GM18502 (cell line): ENCODE results near the gene DENND5A.
"Not testable (repeated sequence)": the region's sequence is repeated elsewhere in the genome, so short reads cannot be mapped to it uniquely, and the experiment has no call there.

Source experiments
- ATAC-seq: cut with Tn5 transposase; IDR thresholded peaks from one replicate; pipeline ENCODE4 v1.9.1; 2021; ENCODE audit warnings: mild to moderate bottlenecking; ENCODE audit not compliant: unreplicated experiment, poor library complexity

Gene DENND5A

DNA sequence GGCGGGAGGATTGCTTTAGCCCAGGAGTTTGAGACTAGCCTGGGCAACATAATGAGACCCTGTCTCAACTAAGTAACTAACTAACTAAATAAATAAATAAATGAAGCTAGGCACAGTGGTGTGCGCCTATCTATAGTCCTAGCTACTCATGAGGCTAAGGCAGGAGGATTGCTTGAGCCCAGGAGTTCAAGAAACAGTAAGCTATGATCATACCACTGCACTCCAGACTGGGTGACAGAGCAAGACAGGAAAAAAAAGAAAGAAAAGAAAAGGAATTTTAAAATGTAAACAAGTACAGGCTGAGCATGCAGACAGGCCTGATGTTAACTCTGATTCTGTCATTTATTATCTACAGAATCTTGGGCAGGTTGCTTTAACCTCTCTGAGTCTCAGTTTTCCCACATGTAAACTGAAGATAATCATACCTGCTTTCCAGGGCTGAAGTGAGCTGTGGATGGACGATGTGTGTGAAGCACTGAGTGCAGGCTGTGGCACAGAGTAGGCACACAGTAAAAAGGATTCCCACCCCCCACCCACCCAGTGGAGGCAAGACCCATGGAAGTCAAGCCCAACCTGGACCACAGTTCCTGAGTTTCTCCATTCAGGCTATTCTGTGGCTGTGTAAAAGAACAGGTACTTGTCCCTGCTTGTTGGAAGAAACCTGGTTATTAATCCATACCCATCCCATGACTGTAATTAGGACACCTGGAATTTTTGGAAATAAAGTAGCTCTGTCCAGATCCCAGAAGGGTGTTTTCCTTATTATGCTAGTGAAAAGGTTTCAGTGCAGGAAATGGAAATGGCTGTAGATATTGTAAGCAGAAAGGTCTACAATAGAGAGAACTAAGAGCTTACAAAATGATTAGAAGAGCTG, 155.1 kb downstream of the DENND5A start:
- no peak for ATAC-seq

DNA sequence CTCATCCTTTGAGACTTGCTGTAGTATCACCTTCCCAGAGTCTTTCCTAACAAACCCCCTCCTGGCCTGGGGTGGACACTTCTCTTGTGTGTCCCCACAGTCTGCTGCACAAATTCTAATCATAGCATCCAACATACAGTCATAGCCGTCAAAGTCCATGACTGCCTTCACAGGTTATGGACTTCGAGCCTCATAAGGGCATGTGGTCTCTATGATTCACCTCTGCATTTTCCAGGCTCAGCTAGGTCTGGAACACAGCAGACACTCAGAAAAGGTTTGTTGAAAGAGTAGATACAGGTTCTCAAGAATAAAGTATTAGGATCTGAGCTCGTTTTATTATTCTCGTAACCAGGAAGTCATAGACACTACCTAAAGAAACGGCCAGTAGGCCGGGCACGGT, 160.6 kb downstream of the DENND5A start:
- ATAC-seq: no peak

DNA sequence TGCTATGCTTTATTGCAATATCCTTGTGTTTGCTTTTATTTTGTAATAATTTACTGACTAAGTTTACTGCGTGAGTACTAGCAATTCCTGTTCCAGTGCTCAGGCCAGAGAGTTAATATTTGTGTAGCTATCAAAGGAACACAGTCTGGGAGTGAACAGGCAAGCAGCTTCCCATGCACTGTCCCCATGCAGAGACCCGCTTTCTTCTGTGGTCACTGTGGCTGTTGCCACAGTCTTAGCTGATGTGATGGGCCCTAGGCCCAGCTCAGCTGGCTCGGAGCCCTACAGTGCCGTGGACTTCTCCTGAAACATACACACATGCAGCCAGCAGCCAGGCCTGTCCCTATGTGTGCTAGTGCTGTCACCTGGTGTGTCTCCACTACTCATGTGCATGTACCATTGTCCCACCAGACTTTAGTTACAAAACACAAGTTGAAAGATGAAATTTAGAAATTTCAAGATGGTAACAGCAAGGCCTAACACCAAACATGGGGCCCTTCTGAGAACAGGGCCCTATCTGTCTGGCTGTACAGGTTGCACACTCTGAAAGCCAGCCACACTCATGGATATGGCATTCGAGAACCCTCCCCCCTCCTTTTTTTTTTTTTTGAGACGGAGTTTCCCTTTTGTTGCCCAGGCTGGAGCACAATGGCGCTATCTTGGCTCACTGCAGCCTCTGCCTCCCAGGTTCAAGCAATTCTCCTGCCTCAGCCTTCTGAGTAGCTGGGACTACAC, 161.4 kb downstream of the DENND5A start:
- no peak for ATAC-seq

DNA sequence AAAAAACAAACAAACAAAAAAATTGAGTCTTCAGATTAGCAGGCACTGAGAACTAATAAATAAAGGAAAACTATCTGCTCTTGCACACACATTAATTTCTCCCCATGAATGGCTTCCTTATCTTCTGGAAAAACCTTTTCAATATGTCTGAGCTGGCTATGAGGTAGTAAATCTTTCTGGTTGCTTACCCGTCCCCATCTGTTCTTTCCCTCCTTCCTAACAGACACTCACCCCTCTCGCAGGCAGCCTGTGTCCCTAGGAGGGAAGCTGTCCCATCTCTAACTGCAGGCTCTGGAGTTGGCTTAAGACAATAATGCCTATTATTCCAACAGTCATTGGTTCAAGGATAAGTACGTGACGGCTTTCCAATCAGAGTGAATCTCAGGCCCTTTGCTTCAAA, 165.5 kb downstream of the DENND5A start:
- no peak for ATAC-seq

DNA sequence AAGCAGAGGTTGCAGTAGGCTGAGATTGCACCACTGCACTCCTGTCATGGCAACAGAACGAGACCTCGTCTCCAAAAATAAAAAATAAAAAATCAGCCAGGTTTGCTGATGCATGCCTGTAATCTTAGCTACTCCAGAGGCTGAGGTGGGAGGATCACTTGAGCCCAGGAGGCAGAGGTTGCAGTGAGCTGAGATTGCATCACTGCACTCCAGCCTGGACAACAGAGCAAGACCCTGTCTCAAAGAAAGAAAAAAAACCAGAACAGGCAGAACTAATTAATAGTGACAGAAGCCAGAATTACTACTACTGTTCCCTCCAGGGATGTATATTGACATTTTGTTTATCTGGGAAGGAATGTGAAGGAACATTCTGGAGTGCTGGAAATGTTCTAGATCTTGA, 166.7 kb downstream of the DENND5A start:
- not testable (repeated sequence) for ATAC-seq

DNA sequence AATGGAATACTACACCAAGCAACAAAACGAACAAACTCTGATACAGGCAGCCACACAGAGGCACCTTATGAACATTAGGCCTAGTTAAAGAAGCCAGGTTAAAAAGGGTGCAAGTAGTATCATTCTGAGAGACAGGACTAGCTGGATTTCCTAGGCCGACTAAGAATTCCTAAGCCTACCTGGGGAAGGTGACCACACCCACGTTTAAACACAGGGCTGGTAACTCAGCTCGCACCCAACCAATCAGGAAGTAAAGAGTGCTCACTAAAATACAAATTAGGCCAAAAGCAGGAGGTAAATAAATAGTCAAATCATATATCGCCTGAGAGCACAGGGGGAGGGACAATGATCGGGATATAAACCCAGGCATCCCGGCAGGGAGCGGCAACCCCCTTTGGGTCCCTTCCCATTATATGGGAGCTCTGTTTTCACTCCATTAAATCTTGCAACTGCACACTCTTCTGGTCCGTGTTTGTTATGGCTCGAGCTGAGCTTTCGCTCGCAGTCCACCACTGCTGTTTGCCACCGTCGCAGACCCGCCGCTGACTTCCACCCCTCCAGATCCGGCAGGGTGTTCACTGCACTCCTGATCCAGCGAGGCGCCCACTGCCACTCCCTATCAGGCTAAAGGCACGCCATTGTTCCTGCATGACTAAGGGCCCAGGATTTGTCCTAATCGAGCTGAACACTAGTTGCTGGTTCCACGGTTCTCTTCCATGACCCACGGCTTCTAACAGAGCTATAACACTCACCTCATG, 167.8 kb downstream of the DENND5A start:
- ATAC-seq: not testable (repeated sequence)

DNA sequence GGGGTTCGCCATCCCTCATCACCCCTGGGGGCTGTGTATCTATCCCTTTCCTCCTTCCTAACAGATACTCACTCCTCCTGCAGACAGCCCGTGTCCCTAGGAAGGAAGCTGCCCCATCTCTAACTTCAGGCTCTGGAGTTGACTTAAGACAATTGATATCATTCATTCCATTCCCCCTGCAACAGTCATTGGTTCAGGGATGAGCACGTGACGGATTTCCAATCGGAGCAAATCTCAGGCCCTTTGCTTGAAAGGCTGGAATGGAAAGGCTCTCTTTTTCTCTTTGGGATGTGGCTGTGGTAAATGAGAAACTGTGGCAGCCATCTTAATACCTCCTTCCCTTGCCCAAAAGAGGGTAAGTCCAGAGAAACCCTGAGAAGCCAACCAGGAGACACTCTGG, 168.7 kb downstream of the DENND5A start:
- ATAC-seq: no peak

DNA sequence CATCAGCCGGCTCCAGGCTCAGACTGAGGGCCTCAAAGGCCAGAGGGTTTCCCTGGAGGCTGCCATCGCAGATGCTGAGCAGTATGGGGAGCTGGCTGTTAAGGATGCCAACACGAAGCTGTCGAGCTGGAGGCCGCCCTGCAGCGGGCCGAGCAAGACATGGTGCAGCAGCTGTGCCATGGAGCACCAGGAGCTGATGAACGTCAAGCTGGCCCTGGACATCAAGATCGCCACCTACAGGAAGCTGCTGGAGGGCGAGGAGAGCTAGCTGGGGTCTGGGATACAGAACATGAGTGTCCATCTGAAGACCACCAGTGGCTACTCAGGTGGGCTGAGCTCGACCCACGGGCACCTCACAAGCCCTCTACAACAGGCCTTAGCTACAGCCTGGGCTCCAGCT, 169.7 kb downstream of the DENND5A start:
- ATAC-seq: no peak

DNA sequence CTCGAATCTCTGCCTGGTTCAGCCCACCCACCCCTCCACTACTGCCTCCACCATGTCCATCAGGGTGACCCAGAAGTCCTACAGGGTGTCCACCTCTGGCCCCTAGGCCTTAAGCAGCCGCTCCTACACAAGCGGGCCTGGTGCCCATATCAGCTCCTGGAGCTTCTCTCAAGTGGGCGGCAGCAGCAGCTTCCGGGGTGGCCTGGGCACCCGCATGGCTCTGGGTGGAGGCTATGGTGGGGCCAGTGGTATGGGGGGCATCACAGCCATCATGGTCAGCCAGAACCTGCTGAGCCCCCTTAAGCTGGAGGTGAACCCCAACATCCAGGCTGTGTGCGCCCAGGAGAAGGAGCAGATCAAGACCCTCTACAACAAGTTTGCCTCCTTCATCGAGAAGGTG, 170.7 kb downstream of the DENND5A start:
- ATAC-seq: no peak

DNA sequence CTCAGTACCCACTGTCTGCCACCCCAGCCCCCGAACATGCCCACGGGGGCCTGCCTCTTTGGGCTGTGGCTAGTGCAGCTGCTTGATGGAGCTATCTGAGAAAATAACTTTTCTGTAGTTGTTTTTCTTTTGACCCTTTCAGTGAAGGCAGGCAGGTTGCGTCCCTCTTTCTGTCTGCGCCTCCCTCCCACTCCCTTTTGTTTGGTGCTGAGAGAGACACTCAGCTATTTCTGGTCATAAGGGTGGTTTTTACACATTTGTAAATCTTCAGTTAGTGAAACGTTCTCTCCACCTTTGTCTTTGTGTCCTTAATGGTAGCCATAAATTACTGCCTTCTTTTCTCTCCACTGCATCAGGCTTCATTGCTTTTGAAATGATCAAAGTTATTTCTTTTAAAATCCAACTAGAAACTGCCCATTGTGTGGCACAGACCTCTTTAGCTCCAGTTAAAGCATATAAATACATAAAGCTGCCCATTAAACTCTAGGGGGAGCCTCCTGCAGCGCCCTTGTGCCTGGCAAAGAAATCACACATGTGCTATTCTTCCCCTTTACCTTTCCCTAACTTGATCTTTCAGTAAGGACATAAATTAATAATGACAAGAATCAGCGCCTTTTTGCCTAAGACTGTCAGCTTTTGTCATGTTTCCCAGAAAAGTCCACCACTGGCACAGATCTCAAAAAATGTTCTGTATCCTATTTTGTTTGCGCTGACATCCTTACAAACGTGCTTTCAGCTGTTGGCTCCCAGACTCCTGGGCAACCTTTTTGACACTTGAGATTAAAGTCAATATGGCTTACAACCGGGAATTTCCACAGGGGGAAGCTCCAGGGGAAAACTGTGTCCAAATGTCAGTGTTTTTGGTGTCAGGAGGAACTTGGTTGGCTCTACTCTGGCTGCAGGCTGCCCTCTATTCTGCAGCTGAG, 172.0 kb downstream of the DENND5A start:
- no peak for ATAC-seq

DNA sequence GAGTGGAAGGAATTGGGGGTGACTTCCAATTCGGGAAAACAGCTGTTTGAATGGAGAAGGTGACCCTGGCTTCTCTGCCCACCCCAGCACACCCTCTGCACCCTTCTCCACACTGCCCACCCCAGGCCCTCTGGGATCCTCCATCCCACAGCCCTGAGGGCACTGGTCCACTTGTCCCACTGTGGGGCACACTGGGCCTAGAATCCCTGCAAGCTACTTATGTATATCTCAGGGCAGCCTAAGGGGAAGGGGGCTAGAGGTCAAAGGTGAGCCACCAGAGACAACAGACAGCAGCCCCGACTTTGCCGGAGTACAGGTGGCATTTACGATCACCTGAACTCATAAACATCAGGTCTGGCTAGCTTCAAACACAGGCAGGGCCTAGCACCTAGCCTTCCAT, 173.1 kb downstream of the DENND5A start:
- ATAC-seq: no peak

DNA sequence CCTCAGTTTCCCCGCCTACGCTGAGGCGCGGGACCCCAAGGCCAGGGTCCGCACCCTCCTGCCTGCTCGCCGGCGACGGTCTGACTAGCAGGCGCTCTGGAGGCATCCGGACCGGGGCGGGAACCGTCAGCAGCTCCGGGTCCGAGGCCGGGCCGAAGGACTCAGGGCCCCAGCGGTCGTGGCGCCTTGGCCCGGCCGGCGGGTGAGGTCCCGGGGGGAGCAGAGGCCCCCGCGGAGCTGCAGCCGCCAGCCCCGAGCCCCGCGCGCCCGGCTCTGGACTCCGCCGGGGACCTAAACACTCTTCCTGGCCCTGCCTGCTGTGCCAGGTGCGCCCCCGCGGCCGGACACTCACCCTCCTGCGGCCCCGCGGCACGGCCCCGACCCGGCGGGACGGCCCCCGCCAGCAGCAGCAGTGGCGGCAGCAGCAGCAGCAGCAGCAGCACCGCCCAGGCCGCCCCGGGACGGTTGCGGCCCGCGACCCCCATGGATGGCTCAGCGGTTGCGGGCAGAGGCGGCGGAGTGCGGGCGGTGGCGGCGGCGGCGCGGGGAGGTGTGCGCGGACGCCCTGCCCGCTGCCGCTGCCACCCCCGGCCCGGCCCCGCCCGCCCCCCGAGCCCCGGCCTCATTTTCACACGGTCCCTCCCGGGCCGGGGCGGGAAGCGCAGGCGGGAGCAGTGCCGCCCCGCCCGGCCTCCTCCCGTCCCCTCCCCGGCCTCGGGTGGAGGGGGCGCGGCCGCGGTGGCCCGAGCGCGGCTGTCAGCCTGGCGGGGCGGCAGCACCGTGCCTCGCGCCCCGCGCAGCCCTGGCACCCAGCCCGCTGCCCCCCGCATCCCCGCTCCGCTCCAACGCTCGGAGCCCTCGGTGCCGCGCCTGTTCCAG, 173.9 kb downstream of the DENND5A start, which contains the start of gene SCUBE2:
TSS of gene SCUBE2 (minus strand) at position 556 of the 879 bp plus-strand sequence. CDS start at position 485, 71 bp downstream.
- ATAC-seq: no peak

DNA sequence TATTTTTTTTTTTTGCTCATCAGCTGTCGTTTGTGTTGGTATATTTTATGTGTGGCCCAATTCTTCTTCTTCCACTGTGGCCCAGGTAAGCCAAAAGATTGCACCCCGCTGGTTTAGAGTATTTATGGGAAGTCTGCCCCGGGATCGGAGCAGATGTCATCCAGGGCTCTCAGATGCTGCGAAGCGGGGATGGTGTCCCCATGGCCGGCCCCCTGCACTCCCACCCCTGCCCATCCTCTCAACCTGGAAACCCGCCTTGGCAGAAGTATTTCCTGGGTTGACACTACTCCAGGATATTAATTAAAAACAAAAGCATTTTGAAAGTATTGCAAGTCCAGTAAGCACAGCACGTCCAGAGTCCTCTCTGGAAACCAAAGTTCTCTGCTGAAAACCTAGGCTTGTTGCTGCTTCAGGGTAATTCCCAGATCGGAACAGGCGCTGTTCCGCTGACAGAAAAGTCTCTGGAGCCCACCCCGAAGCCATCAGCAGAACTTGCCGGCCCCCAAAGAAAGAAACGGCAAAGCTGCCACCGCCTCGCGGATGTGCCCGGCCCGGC, 174.6 kb downstream of the DENND5A start:
- no peak for ATAC-seq

DNA sequence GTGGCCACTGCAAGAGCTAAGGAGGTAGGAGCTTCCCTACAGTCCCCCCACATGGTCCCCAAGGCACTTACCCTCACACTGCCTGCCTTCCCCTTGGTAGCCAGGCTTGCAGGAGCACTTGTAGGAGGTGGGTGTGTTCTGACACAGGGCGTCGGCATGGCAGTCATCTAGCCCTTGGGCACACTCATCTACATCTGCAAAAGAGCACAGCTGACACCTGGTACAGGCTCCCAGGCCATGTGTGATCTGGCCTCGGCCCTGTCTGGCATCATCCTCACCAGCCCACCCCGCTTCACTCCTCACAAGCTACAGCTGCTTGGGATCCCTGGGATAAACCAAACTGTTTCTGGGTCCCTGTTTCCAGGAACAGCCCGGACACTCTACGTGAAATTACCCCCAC, 175.5 kb downstream of the DENND5A start:
- no peak for ATAC-seq

DNA sequence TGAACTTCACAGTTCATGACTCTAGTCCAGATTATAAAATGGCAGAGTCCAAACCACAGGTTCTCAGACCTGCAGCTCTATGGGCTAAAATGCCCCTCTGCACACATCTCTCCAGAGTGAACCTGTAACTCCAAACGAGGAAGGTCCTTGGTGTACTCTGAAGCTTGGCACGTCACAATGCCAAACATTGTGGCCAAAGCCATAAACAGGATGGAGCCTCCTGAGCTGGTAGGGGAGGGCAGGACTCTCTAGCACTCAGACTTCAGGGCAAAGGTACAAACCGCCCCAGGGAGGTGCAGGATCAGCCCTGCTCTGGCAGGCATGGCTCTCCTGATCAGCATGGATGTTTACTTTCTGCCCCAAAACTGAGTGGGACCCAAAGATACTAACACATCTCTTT, 176.1 kb downstream of the DENND5A start:
- no peak for ATAC-seq
